ENCODE measurements around the gene HIVEP3.

The HIVEP3 gene

DNA sequence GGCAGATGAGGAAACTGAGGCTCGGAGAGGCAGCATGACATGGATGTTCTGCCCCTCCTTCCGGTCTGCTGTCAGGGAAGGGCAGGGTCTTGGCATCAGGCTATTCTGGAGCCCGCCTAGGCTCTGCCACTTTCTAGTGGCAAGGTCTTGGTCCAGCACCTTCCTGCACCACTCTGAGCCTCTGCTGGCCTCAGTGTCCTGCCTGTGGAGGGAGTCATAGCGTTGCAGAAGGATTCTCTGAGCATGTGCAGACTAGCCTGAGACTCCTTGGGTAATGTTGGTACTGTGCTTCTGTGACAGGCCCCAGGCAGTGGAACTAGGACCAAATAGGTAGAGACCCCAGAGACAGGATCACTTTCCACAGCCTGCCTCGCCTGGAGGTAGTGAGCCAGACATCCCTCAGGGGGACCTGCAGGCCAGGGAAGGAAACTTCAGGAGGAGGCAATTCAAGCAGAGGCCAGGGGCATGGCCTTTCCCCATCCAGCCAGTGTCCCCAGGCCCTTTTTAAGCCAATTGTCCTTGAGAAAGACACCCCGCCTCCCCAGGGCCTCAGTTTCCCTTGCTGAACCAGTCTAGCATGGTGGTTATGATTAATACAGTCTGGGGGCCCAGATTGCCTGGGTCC is 444.9 kb downstream of the HIVEP3 start:
- no peak for FAIRE-seq

DNA sequence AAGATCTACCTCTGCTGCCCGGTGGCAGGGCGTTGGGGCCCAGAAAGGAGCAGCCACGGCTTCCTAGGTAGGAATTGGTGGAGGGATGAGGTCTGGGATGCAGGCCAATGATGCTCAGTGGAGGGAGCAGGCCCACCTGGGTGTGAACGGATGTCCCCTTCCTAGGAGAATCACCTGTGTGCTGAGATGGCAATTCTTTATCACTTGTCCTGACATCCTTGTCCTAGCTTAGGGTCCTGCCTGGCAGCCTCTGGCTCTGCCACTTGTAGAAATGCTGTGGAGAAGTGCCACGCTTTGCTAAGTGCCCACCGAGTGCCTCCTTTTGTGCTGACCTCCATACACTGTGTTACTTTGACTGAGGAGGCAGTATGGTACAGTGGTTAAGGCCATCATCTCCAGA is 447.1 kb downstream of the HIVEP3 start:
- FAIRE-seq = no peak

DNA sequence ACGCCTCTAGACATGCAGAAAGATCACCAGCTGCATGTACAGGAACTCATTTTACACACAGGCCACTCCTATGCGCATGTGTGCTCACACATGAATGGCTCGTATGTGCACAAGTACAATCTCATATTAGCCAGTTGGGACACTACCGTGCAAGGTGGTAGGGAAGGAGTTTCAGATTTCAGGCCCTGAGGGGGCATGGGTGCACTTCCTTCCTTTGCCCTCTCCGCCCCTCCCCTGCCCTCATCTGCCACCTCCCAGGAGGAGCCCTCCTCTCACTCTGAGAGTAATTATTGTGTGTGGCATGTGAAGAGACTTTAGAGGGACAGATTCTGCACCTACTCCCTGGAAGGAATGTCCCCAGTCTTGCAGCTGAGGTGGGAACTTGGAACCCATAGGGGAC is 449.0 kb downstream of the HIVEP3 start:
- no peak for FAIRE-seq

DNA sequence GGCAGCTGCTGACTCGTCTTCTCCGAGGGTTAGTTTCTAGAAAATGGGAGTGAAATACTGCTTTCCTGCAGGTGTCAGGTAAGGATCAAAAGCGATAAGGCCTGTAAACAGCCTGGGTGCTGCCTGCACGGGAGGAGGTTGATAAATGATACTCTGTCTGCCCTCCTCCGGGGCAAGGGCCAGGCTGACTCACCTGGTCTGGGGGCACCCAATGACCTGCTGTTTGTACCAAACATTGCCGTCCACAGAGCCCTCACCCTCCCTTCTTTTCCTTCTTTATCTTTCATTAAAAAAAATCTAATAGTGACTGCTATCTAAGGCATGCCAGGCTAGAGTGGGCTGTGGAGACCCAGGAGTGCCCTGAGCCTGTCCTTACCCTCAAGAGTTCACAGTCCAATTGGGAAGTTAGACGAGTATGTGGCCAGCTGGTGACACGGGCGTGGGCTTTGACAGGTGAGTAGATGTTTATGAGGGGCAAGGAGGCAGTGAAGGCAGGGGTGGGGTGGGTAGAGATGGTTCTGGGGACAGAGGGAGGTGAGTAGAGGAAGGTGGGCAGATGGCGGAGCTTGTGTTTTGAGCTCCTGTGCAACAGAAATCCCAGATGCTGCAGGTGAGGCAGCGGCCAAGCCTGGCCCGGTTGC is 450.5 kb downstream of the HIVEP3 start:
- no peak for FAIRE-seq

DNA sequence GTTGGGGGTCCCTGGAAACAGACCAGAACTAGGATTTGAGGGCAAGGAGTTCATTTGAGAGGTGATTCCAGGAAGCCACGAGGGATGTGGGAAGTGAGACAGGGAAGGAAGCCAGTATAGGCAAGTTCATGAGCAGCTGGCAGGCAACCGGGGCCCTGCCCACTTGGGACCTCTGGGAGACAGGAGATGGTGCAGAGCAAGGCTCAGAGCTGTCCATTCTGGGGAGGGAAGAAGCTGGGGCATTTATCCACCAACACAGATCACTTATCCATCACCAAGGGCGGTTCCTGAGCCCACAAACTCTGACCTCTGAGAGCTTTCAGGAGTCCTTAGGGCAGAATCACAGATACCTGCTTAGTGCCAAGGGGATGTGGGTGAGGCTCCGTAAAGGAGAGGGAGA is 451.0 kb downstream of the HIVEP3 start:
- no peak for FAIRE-seq

DNA sequence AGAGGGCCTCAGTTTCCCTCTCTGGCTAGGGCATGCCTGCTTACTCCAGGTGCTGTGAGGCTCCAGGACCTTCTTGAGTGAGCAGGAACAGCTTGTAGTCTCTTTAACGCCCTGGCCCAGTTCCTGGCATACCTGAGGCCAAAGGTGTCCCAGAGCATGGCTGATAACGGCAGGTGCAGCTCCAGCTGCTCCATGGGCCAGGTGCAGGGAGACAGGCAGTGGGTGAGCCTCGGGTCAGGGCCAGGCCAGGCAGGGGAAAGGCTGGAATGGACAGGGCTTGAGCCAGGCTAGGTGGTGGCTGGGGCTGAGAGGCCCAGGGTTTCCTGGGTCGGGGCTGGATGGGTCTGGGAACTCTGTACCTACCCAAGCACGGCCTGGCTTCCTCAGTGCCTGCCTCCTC is 452.6 kb downstream of the HIVEP3 start:
- FAIRE-seq = no peak

DNA sequence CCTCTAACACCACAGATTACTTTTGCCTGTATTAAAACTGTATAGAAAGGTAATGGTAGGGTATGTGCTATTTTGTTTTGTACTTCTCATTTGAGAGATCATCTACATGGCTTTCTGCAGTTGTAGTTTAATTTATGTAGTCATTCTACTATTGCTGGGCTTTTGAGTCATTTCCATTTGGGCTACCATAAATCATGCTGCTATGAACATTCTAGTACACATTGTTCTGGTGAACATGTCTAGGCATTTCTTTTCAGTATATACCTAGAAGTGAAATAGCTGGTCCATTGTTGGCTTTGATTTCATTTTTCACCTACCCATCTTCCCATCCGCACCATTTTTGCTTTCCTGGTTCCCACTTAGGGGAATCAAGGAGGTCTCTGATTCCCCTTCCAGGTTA is 453.0 kb downstream of the HIVEP3 start:
- FAIRE-seq = no peak

DNA sequence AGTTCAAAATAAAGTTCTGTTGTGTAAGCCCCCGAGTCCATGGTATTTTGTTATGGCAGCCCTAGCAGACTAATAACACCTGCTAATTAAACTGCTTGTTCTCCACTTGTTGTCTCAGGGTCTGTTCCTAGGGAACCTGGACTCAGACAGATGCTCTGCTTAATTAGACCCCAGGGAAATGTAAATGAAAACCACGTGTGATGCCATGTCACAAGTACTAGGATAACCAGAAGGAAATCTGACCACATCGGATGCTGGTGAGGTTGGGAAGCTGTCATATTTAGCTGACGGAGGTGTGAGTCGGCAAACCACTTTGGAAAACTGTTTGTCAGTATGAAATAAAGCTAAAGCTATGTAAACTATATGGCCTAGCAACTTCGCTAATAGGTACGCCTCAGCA is 453.8 kb downstream of the HIVEP3 start:
- no peak for FAIRE-seq

DNA sequence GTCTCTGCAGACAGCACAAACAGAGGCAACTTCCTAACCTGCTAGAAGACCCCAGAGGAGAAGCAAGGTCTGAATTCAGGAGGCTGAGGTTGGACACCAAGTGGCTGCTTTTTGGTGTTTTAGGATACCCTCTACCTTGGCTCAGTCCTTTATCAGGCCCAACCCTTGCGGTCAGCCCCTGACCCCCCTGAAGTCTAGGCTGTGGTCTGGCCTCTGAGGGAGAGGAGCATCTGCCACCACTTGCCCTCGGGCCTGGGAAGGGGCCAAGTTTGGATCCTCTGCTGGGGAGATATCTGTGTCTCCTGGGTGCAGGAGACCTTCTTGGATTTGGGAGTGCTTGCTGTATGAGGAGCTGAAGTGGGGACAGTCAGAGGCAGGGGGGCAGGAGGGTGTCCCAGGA is 455.2 kb downstream of the HIVEP3 start:
- no peak for FAIRE-seq

DNA sequence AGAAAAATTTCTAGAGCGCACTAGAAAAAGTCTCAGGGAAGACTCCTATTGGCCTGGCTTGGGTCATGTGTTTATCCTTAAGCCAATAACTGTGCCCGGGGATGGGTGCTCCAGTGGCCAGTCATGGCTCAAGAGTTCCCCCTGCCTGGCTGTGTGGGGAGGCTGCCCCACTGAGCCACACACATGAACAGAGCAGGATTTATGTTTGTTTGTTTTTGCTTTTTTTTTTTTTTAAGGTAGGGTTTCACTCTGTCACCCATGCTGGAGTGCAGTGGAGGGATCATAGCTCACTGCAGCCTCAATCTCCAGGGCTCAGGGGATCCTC is 456.1 kb downstream of the HIVEP3 start:
- FAIRE-seq = no peak

DNA sequence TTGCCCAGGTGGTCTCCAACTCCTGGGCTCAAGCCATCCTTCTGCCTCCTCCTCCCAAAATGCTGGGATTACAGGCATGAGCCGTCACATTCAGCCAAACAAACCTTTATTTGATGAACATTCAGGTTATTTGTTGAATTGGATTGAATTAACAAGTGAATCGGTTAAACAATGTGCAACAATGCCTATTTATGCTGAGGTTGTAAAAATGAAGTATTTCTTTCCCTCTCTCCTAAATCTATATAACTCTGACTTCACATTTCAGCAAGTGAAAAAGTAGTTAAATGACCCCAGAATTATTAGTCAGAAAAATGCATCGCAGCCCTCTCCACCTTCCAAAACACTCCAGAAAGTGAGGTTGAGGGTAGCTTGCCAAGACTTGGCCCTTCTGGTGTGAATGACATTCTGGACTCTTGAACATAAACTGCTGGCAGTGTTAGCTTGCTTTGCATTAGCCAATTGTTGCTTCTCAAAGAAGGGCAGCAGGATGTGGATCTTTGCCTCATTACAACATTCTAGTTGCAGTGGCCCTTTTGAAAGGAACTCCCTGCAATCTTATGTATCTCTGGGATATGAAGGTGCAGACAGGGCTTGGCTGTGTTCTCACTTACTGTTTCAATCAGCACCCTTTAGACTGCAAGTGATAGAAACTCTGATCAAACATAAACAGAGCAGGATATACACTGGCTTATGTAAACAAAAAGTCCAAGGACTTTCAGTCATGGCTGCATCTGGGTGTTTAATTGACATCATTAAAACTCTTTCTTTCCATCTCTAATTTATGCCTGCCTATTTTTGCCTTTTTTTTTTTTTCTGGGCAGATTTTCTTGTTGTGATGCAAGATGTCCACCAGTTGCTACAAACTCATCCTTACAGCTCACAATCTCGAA is 456.7 kb downstream of the HIVEP3 start:
- no peak for FAIRE-seq

DNA sequence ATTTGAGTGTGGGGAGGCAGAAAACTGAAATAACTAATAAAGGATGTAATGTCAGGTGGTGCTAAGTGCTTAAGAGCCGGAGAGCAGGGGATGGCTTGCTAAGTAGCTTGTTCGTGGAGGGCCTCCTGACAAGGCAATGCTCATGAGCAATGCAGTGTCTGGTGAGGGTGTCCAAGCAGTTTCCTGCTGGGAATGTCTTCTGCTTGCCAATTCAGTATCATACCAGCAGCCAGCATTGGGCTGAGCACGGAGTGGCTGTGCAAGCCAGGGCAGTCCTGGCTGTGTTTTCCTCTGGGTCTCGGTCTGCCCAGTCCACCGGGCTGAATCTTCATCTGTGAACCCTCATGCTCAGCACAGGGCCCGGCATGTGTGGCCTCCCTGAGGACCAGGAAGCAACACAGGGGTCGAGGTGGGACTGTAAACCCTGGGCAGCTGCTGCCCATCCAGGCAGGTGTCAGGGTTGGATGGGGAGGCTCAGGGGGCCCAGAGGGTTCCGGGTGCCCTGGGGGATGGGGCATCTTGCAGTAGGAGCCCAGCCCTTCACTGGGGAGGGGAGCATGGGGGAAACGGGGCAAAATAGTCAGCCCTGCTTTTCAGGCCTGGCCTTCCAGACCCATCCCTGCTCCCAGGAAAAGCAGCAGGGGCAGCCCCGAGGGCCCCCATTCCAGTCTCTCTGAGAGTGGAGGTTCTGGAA is 461.7 kb downstream of the HIVEP3 start:
- FAIRE-seq = no peak

Data from TTC549 (cell line).